ENCODE results near the gene PIF1. TPM values are rescaled to one million over a fixed set of nuclear protein-coding genes. Genes with fewer than 3 reads are reported as not detected.
A peak's percentile ranks its signal among the peaks of the same experiment; 100 is the strongest.

The PIF1 gene
- total RNA-seq, 1 experiment from 2014 or later = 74.4 TPM

DNA sequence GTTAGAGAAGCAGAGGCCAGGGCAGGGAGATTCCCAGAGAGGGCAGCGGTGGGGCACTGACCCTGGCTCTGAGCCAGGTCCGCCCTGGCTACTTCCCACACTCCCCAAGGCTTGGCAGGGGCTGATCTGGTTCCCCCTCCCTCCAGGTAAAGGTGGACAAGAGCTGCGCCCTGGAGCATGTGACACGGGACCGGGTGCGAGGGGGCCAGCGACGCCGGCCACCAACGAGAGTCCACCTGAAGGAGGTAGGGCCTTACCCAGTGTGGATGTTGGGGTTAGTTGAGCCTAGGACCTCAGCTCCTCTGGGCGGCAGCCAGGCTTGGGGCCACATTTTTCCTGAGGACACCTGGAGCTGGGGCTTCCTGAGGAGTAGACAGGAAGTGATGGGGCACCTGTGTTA lies 35.9 kb upstream of the PIF1 start:
- H4K5ac ChIP-seq (ENCODE audit: insufficient read length, low read depth, low read length) = no peak overlapping the region
- no peak overlapping the region for H3K14ac ChIP-seq (ENCODE audit: insufficient read depth, low read length)
- TF ChIP-seq, protein P1, sequence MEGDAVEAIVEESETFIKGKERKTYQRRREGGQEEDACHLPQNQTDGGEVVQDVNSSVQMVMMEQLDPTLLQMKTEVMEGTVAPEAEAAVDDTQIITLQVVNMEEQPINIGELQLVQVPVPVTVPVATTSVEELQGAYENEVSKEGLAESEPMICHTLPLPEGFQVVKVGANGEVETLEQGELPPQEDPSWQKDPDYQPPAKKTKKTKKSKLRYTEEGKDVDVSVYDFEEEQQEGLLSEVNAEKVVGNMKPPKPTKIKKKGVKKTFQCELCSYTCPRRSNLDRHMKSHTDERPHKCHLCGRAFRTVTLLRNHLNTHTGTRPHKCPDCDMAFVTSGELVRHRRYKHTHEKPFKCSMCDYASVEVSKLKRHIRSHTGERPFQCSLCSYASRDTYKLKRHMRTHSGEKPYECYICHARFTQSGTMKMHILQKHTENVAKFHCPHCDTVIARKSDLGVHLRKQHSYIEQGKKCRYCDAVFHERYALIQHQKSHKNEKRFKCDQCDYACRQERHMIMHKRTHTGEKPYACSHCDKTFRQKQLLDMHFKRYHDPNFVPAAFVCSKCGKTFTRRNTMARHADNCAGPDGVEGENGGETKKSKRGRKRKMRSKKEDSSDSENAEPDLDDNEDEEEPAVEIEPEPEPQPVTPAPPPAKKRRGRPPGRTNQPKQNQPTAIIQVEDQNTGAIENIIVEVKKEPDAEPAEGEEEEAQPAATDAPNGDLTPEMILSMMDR (conservative IDR thresholded peaks at IDR 0.05) = no peak
- H3K27me3 Mint-ChIP-seq (ENCODE audit: low read depth) = no peaks in the 10 kb centered on the region
- peaks cover 20 to 61% (median 37%) of the 10 kb centered on the region in 3 experiments for H3K36me3 Mint-ChIP-seq (ENCODE audit: insufficient read depth in 1 of 3, low read depth in 3 of 3)
- H3K23me2 ChIP-seq (ENCODE audit: insufficient read length, low read depth, low read length, poor library complexity, severe bottlenecking) = no peaks in the 10 kb centered on the region
- H4K91ac ChIP-seq (ENCODE audit: insufficient read length, low read depth, low read length) = no peak overlapping the region
- no peak overlapping the region for H2BK120ac ChIP-seq (ENCODE audit: low read depth, low read length, poor library complexity, severe bottlenecking)
- no peak overlapping the region for H2BK12ac ChIP-seq (ENCODE audit: insufficient read length, low read depth, low read length)
- H3T11ph ChIP-seq (ENCODE audit: low read length) = no peak overlapping the region
- H3K79me1 ChIP-seq (ENCODE audit: insufficient read depth, low read depth, low read length, poor library complexity, severe bottlenecking) = no peaks in the 10 kb centered on the region
- no peak overlapping the region for H3K4ac ChIP-seq (ENCODE audit: low read depth, low read length)
- H4K20me1 ChIP-seq (ENCODE audit: control insufficient read depth, insufficient read depth, insufficient read length) = peaks cover under 1% of the 10 kb centered on the region
- H3K27ac Mint-ChIP-seq = peak overlapping the region; percentile 71 to 85 (median 77); a peak in 5 of 7 replicates
- H3K56ac ChIP-seq (ENCODE audit: insufficient read length, low read depth, low read length) = no peak overlapping the region
- H3K4me1 Mint-ChIP-seq = peaks cover 44 to 60% of the 10 kb centered on the region in 2 experiments
- no peak overlapping the region for H2BK5ac ChIP-seq (ENCODE audit: insufficient read length, low read length)
- no peaks in the 10 kb centered on the region for H3K79me2 ChIP-seq (ENCODE audit: insufficient read depth, low read length)
- H3K4me3 Mint-ChIP-seq = peak overlapping the region in 1 of 2 experiments; percentile 32; a peak in 1 of 5 replicates
- no peak overlapping the region for H2AK5ac ChIP-seq (ENCODE audit: insufficient read length, low read length)
- peak; percentile 27 for DNase-seq
- no peak overlapping the region for H4K8ac ChIP-seq (replicated peaks; ENCODE audit: insufficient read length, low read depth, low read length)
- H2BK15ac ChIP-seq (ENCODE audit: low read depth, low read length) = no peak overlapping the region
- H3K9ac ChIP-seq (ENCODE audit: extremely low read depth, insufficient read length, low read length) = no peak overlapping the region
- H3K4me2 ChIP-seq (ENCODE audit: insufficient read depth, insufficient read length, low read length) = no peak overlapping the region
- no CpG with 5 or more reads among the region's 11 CpGs for WGBS (ENCODE audit: extremely low coverage, insufficient read length, low lambda C conversion rate)
- H3K18ac ChIP-seq (ENCODE audit: insufficient read length, low read depth, low read length) = no peak overlapping the region
- H3K27me3 ChIP-seq (ENCODE audit: insufficient read depth, low read length) = no peaks in the 10 kb centered on the region
- no peaks in the 10 kb centered on the region for H3K9me3 Mint-ChIP-seq
- H3K4me1 ChIP-seq (ENCODE audit: insufficient read depth, low read length) = peaks cover 9% of the 10 kb centered on the region; the same call in 1 of the 2 replicates
- no peak overlapping the region for H2BK20ac ChIP-seq (ENCODE audit: low read depth, low read length, poor library complexity, severe bottlenecking)
- no peak overlapping the region for H3K23ac ChIP-seq (ENCODE audit: insufficient read length, low read depth, low read length)
- no peak overlapping the region for H2AFZ ChIP-seq (ENCODE audit: low read length)
- no peak overlapping the region for H3K27ac ChIP-seq (ENCODE audit: insufficient read length, low read depth, low read length)
- no peaks in the 10 kb centered on the region for H3K9me3 ChIP-seq (ENCODE audit: control insufficient read depth, low read depth, low read length)

Measured in H9 (cell line).